Esophagus squamous epithelium (tissue), 4 donors: ENCODE results near the gene ATP8A2.

ENCODE experiments used
- POLR2A ChIP-seq, 4 donors: fragments of 450-650 bp; IDR thresholded peaks; one replicate each; pipeline ENCODE4 v1.6.1; 2017; ENCODE audit warnings: antibody characterized with exemption in 4 of 4, mild to moderate bottlenecking in 4 of 4, moderate library complexity in 3 of 4
- TF ChIP-seq, protein P1 (sequence below), 6 experiments: fragments of 450-650 bp in 4 of 6; fragments of 200-600 bp in 2 of 6; sonication (generic) in 2 of 6; IDR thresholded peaks; one replicate each; pipeline ENCODE4 v1.5.1; 2016 to 2019; ENCODE audit warnings: antibody characterized with exemption in 6 of 6, mild to moderate bottlenecking in 4 of 6, moderate library complexity in 4 of 6

DNA sequence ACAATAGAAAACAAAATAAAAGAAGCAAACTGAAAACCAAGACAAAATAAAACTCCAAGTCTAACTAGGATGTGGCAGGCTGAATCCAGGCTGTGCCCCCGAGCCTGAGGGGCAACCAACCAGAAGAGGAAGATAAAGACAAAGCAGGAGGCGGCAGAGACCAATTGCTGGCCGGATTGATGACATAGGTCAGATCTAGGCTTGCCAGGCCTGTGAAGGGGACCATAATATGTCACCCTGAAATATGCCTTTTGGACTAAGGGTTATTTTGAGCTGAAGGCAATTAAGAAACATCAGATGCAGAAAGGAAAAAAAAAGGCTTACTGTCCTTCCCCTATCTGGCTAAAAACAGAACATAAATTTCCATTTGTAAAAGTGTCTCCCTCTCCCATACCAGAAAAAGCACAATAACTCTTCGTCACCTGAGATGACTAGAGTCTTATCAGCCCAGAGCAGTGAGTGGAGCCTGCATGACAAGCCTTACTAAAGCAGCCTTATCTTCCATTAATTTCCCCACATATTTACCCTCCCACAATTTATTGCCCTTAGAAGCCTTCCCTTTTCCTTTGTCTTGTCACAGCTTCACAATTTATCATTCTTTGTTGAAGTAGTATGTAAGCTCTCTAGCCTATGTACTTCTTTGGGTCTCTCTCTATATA, 22.8 kb downstream of the ATP8A2 start:
- TF ChIP-seq, protein P1, sequence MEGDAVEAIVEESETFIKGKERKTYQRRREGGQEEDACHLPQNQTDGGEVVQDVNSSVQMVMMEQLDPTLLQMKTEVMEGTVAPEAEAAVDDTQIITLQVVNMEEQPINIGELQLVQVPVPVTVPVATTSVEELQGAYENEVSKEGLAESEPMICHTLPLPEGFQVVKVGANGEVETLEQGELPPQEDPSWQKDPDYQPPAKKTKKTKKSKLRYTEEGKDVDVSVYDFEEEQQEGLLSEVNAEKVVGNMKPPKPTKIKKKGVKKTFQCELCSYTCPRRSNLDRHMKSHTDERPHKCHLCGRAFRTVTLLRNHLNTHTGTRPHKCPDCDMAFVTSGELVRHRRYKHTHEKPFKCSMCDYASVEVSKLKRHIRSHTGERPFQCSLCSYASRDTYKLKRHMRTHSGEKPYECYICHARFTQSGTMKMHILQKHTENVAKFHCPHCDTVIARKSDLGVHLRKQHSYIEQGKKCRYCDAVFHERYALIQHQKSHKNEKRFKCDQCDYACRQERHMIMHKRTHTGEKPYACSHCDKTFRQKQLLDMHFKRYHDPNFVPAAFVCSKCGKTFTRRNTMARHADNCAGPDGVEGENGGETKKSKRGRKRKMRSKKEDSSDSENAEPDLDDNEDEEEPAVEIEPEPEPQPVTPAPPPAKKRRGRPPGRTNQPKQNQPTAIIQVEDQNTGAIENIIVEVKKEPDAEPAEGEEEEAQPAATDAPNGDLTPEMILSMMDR (IDR thresholded peaks at IDR 0.05) = no peak
- TF ChIP-seq POLR2A (IDR thresholded peaks at IDR 0.05) = no peak
